HUES48 (cell line): ENCODE data around the gene RBPJ.

Experiments
- H3K27ac ChIP-seq: one replicate; pipeline ENCODE4 v1.7.0; 2013; ENCODE audit warnings: low read depth, low read length, inconsistent platforms
- H3K27me3 ChIP-seq: 2 replicates; pipeline ENCODE4 v1.6.1; 2013; ENCODE audit warnings: mild to moderate bottlenecking, low read length; ENCODE audit not compliant: control insufficient read depth, insufficient read depth
- H3K36me3 ChIP-seq: 2 replicates; pipeline ENCODE4 v1.6.1; 2013; ENCODE audit warnings: low read length; ENCODE audit not compliant: control insufficient read depth, insufficient read depth
- H3K4me1 ChIP-seq: 2 replicates; pipeline ENCODE4 v1.6.1; 2013; ENCODE audit warnings: mild to moderate bottlenecking, low read length; ENCODE audit not compliant: control insufficient read depth, insufficient read depth
- H3K4me3 ChIP-seq: 2 replicates; pipeline ENCODE4 v1.5.1; 2013; ENCODE audit warnings: mild to moderate bottlenecking, low read depth, low read length
- H3K9ac ChIP-seq: 2 replicates; pipeline ENCODE4 v1.6.1; 2013; ENCODE audit warnings: mild to moderate bottlenecking, low read depth, low read length, moderate library complexity
- H3K9me3 ChIP-seq: 2 replicates; pipeline ENCODE4 v1.6.1; 2013; ENCODE audit warnings: low read length; ENCODE audit not compliant: control insufficient read depth, insufficient read depth

Gene RBPJ

DNA sequence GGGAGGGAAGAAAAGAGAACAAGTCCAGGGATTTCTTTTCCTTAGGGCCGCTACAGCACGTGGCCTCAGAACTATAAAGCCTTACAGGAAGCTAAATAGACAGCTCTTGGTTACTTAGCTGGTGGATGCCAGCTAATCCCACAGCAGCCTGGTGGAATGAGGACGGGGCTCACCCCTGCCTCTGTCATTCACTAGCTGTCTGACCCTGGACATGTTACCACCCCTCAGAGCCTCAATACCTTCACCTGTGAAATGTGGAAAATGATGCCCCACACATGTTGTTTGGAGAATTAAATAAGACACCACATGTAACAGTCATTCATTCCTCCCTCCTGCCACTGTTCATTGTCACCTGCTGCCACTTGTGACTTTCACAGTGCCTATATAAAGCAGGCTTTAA lies 153.7 kb downstream of the RBPJ start:
- Histone ChIP-seq H3K9ac (no peak overlapping the region), H3K9me3 (no peaks in the 10 kb centered on the region), H3K4me3 (no peak overlapping the region), H3K4me1 (no peaks in the 10 kb centered on the region), H3K27ac (no peak overlapping the region), H3K27me3 (no peaks in the 10 kb centered on the region), H3K36me3 (no peaks in the 10 kb centered on the region)

DNA sequence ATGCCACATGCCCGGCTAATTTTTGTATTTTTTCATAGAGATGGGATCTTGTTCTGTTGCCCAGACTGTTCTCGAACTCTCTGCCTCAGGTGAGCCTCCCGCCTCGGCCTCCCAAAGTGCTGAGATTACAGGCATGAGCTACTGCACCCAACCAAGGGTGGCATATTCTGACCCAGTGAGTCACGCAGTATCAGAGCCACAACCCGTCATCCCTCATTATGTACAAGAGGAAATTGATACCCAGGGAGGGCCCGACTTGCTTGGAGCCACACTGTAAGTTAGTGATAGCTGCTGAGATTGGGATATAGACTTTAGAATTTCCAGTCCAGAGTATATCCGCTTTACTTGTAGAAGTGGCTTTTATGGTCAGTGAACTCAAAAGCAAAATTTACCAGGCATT lies 154.9 kb downstream of the RBPJ start:
- H3K9me3 ChIP-seq, result no peaks in the 10 kb centered on the region
- H3K4me3 ChIP-seq, result no peak overlapping the region
- no peaks in the 10 kb centered on the region for H3K36me3 ChIP-seq
- H3K4me1 ChIP-seq, result no peaks in the 10 kb centered on the region
- no peak overlapping the region for H3K9ac ChIP-seq
- no peak overlapping the region for H3K27ac ChIP-seq
- no peaks in the 10 kb centered on the region for H3K27me3 ChIP-seq

DNA sequence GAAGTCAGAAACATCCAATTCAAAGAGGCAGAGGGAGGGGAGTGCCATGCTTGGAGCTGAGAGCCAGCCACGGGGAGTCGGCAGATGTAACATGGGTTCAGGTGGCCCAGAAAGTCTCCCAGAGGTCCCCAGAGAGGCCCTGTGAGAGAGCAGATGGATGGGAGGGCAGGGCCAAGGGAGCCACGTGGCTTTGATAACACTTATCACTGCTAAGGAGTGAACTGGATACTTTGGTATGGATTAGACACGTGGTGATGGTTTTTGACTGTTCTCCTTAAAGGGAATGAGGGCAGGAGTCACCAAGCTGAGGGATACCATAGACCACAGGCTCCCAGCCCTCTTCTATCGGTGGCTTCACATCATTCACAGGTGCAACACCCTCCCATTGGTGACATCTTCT lies 155.7 kb downstream of the RBPJ start:
- H3K27ac ChIP-seq, result no peak overlapping the region
- H3K4me3 ChIP-seq, result no peak overlapping the region
- no peaks in the 10 kb centered on the region for H3K36me3 ChIP-seq
- no peaks in the 10 kb centered on the region for H3K9me3 ChIP-seq
- H3K9ac ChIP-seq, result no peak overlapping the region
- no peaks in the 10 kb centered on the region for H3K4me1 ChIP-seq
- no peaks in the 10 kb centered on the region for H3K27me3 ChIP-seq

DNA sequence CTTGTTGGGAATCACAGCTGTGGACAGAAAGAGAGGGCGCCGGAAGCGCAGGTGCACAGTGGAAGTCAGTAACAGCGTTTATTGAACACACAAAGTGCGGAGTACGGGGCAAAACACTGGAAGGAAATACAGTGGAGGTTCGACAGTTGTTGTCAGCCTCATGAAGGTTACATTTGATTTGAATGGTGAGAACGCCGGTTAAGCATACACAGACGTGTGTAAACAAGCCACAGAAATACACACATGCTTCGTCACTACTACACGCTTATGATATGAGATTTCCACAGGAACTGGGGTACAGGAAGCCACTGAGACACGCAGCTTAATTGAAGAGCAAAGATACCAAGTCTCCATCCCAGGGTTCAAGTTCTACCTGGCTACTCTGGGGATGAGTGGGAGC lies 157.5 kb downstream of the RBPJ start:
- Histone ChIP-seq H3K27ac (no peak overlapping the region), H3K4me3 (no peak overlapping the region), H3K36me3 (no peaks in the 10 kb centered on the region), H3K9ac (no peak overlapping the region), H3K4me1 (no peaks in the 10 kb centered on the region), H3K9me3 (no peaks in the 10 kb centered on the region), H3K27me3 (no peaks in the 10 kb centered on the region)

DNA sequence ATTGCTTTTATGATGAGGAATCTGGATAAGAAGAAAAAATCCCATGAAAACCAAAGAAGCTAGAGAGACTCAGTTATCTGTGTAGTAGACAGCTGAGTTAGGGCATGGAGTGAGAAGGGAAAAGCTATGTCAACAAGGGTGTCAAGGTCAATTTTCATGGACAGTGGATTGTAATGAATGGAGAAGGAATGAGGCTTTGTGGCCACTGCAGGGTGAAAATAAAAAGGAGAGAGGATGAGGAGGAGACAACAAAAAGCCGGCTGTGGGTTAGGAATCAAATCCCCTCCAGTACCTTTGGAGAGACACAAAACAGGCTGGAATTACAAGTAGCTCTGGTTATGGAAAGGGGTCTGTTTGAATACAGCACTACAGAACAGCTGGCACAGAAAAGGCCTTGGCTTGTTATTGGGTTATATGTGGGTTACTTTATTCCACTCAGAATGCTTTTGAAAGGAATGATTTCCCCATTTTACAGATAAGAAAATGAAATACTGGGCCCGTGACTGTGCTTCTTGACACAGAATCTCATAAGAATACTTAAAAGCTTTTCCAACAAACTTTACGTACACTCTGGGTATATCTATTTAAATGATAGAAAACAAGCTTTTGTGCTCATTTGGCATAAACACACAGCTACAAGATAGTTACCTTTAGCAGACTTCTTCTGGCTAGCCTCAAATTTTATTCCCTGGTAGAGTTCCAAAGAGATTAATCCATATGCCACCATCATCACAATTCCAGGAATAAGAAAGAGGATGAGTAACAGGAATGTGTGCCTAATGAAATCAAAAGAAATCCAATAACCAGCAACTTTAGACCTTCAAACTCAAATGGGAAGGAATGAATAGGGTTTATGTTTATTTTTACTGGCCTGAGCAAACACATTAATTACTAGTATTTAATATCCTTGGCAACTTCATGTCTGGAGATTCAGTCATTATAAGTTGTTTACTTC lies 162.0 kb downstream of the RBPJ start:
- Histone ChIP-seq H3K9ac (no peak overlapping the region), H3K27me3 (no peaks in the 10 kb centered on the region), H3K4me1 (no peaks in the 10 kb centered on the region), H3K4me3 (no peak overlapping the region), H3K36me3 (no peaks in the 10 kb centered on the region), H3K9me3 (no peaks in the 10 kb centered on the region), H3K27ac (no peak overlapping the region)

DNA sequence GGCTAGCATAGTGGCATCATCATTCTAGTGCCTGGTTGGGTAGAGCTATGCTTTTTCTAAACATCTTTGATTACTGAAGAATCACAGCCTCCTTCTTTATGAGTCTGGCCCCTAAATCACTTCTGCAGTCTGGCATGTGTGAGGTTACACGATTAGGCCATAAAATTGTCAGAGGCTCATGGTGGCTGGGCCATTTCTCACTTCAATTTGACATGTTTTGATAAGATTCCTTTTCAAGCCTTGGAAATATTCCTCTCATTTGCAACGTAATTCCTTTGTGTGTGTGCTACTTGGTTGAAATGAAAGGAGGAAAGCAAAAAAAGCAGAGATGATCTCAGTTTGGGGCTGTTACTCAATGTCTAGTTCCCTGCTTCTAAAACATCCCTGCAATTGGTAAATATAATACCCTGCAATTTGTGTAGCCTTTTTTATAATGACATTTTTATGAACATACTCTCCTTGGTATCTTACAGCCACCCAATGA lies 163.3 kb downstream of the RBPJ start:
- H3K9me3 ChIP-seq, result no peaks in the 10 kb centered on the region
- no peak overlapping the region for H3K9ac ChIP-seq
- H3K4me3 ChIP-seq, result no peak overlapping the region
- H3K36me3 ChIP-seq, result no peaks in the 10 kb centered on the region
- no peaks in the 10 kb centered on the region; the same call in 1 of the 2 replicates for H3K27me3 ChIP-seq
- no peak overlapping the region for H3K27ac ChIP-seq
- no peaks in the 10 kb centered on the region for H3K4me1 ChIP-seq

DNA sequence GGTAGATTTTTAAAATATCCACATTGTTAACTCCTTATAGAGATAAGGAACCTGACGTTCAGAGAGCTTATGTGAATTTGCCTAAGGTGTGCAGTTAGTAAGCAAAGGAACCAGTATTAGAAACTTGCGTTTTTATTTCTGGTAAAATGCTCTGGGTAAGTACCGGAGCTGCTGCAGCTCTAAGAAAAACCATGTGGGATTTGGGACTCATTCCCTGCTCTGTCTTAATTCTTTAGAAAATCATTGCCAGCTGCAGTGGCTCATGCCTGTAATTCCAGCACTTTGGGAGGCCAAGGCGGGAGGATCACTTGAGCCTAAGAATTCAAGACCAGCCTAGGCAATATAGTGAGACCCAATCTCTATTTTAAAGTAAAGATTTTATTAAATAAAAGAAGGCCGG lies 163.7 kb downstream of the RBPJ start:
- no peaks in the 10 kb centered on the region for H3K36me3 ChIP-seq
- H3K4me1 ChIP-seq, result no peaks in the 10 kb centered on the region
- H3K9me3 ChIP-seq, result no peaks in the 10 kb centered on the region
- no peak overlapping the region for H3K4me3 ChIP-seq
- H3K9ac ChIP-seq, result no peak overlapping the region
- H3K27ac ChIP-seq, result no peak overlapping the region
- H3K27me3 ChIP-seq, result no peaks in the 10 kb centered on the region; the same call in 1 of the 2 replicates
